H4 (cell line): ENCODE results near the gene CSF3. TPM values are rescaled to one million over a fixed set of nuclear protein-coding genes. Genes with fewer than 3 reads are reported as not detected.

Experiments used
- DNase-seq: peaks from one replicate; pipeline ENCODE4 v3.0.0-alpha.2; 2015; ENCODE audit warnings: low spot score
- total RNA-seq: library from RNA; depleted of rRNA; stranded (reverse); fragments of >200 nt; shearing (Covaris generic); gene quantifications from 2 replicates; pipeline ENCODE4 v1.2.3, GENCODE V29; 2014

CSF3 gene
- total RNA-seq, 1 experiment from 2014 or later, result not detected

DNA sequence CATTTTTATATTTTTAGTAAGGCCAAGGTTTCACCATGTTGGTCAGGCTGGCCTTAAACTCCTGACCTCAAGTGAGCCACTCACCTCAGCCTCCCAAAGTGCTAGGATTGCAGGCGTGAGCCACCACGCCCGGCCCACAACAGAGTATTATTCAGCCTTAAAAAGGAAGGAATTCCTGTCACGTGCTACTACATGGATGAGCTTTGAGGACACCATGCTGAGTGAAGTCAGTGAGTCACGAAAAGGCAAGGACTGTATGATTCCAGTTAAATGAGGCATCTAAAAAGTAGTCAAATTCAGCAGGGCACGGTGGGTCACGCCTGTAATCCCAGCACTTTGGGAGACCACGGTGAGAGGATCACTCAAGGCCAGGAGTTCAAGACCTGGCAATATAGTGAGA lies 9.7 kb downstream of the CSF3 start:
- DNase-seq, result no peak

DNA sequence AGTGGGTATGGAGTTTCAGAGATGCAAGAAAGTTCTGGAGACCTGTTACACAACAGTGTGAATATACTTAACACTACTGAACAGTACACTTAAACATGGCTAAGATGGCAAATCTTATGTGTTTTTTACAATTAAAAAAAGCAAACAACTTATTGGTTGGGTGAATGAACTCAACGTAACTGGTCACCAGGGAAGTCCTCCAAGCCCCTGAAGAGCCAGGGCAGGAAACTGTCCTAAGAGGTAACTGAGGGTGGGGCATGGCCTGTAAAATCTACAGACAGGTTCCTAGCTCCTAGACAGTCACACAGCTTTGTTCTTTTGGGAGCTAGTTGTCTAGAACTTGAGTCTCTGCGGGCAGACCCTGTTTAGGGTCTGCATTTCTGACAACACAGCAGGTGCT lies 10.3 kb downstream of the CSF3 start:
- DNase-seq, result no peak

DNA sequence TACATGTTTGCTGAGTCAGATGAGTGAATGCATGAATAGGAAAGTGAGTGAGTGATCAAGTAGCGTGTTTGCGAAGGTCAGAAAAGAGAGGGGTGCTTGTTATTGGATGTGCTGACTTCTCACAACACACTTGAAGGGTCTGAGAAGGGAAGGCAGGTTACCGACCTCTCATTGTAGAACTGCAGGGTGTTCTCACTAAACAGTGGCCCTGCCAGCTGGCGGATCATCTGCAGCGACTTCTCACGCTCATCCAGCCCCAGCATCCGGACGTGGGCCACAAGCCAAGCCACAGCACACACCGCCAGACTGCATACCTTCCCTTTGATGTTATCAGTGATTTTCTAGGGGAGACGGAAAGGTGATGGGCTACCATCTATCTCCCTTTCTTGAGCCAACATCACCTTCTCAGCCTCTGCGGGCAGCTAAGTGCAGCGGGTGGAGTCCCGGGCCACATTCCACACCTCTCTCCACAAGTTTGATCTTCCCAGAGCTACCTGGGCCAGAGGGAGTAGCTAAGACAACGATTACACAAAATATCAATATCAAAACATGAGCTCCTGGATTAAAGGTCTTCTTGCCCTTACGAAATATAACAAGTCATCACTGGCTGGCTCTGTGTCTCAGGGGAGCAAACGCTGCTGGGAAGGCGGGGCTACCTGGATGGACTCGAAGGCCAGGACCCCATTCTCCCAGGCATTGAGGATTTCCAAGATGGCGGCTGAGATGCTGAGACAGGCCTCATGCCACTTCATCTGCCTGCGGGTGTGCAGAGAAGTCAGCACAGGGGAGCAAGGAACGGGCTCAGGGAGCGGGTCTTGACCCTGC lies 11.0 kb downstream of the CSF3 start:
- no peak for DNase-seq

DNA sequence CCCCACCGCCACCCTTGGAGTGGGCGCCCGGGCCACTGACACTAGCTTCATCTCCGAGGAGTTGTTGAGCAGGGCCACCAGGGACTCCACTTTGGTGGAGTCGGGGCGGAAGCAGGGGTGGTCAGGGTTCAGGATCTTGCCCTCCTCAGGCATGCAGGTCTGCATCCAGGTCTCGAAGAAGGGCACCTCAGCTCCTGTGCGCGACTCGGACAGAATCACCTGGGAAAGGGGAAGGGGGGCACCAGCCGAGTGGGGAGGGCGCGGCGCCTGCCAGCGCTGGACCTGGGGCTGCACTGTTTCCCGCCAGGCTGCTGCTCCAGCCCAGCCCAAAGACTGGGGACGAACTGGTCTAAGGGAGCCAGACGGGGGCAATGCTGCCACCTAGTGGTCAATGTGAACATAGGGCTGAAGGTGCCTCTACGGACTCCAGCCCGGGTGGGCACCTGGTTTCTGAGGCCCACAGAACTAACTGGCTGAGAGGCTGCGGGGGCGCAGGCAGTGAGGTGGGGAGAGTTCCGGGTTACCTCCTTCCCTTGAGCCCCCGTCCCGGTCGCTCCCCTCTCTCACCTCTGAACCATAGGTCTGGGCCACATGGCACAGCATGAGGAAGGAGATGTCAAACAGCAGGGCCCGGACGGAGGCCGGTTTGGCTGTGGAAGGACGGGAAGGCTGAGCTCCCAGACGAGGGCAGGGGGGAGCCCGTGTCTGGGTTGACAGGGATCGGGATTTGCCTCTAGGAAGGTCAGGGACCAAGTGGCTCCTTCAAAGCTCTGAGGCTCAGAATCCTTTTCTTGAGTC lies 11.8 kb downstream of the CSF3 start:
- DNase-seq, result peak; percentile 72

DNA sequence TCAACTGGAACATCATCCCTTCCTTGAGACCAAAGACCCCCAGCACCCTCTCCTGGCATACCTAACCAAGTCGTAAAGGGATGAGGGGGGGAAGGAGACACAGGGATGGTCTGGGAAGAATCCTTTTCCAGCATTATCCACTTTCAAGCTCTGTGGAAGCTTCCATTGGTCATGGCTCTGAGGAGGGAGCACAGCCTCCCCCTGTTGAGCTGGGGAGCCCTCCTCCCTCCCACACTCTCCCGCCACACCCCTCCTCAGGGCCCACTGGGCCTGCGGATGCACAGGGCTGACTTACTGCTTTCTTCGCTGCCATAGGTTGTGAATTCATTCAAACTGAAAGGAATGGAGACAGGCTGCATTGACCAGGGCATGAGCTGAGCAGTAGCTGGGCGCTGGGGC lies 12.4 kb downstream of the CSF3 start:
- no peak for DNase-seq

DNA sequence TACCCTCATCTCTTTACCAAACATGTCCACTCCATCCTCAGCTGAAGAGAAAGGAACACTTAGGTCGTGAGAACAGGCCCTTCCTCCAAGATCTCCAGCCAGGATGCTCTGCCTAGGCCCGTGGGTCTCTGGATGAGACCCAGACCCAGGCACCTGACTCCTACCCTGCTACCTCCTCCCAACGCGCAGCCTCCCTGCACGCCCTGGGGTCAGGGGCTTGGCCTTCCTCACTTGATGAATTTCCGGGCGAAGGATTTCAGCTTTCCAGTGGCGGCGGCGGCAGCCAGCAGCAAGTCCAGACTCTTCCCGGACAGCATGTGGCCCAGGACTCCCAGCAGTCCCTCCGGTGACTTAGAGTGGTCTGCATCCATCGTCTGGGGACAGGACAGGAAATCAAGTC lies 13.4 kb downstream of the CSF3 start:
- no peak for DNase-seq

DNA sequence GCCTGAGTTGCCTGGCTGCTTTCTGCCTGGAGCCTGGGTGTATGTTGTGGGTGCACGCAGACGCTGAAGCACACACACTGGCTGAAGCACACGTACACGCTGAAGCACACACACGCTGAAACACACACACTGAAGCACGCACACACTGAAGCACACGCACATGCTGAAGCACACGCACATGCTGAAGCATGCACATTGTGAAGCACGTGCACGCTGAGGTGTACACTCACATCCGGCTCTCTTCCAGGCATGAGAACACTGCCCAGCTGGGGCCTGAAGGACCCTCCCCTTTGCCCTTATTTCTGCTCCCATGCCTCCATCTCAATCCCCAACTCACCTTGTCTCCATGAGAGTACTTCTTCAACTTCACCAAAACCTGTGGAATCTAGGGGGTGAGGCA lies 16.5 kb downstream of the CSF3 start:
- DNase-seq, result no peak

DNA sequence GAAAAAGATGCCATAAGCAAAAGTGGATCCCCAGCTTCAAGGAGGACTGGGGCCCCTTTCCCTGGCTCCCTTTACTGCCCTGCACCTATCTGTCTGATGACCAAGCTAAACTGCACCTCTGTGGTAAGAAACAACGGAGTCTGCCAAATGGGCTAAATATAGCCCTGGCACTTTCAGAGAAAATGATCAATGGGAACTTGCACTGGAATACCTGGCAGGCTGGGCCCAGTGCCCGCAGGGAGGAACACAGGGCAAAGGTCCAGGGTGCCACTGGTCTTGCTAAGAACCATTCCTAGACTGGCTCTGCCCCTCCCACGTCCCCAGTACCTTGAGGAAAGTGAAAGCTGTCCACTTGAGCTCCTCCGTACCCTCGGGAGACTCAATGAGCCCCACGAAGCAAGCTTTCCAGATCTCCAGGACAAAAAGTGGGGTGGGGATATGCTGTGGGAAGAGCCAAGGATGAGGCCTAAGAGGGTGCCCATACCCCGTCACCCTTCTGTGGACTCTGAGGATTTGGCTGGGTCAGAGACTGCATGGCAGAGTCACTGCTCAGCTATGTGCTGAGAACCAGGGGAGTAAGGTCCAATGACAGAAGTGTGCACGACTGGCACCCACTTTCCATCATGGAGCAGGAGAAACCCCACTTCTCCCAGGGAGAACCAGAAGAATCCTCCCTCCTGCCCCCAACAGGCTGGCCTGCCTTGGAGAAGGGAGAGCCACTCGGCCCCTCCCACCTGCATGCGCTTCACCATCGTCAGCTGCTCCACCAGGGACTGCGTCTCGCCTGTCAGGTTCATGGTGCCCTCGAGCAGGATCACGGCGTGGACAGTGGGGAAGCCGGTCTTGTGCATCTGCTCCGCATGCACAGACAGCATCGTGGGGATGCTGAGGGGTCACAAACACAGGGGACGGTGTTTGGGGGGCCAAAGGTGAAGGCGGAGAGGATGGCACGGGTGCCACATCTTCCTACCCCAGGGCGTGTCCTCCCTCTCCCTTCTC lies 17.4 kb downstream of the CSF3 start:
- no peak for DNase-seq

DNA sequence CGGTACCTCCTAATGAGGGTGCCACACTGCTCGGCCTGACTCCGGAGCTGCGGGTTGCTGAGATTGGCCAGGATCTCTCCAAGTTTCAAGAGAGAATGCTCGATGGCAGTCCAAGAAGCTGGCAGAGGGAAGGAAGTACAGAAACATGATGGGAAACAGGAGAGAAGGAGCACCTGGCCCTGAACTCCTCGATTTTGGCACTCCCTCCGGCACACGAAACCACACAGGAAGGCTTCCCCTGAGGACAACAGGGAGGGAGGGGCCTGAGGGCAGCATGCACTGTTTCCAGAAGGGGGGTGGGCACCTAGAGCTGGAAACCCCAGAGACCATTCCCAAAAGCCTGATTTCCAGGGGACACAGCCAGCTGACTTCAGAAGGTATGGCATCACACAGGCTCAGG lies 18.1 kb downstream of the CSF3 start:
- no peak for DNase-seq

DNA sequence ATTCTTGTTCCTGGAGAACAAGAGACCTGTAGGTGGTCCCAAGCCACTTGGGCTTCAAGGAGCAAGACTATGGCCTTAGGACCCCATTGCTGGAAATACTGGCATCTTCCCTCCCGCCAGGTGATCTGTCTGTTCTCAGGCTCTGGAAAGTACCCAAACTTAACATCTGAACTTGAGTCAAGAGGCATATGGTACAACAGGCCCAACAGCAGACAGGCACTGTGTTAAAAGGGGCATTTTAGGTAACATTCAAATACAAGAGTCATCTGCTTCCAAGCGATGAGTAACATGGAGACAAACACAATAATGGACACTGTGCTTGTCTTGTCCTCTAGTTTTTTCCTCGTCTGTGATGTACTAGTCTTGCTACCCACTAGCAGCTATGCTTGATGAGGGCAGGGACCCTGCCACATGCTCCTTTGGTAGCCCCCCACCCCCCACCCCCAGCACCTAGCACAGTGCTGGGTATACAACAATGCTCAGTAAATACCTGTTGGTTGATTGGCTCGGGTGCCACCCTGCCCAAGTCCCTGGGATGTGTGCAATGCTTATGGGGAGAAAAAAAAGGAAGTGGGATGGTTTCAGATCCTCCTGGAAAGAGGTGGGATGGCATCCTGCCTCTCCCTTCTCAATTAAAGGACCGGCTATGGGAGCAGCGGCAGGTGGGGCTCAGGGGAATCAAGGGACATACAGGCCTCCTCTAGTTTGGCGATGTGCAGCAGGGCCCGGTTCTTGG lies 19.4 kb downstream of the CSF3 start:
- no peak for DNase-seq

DNA sequence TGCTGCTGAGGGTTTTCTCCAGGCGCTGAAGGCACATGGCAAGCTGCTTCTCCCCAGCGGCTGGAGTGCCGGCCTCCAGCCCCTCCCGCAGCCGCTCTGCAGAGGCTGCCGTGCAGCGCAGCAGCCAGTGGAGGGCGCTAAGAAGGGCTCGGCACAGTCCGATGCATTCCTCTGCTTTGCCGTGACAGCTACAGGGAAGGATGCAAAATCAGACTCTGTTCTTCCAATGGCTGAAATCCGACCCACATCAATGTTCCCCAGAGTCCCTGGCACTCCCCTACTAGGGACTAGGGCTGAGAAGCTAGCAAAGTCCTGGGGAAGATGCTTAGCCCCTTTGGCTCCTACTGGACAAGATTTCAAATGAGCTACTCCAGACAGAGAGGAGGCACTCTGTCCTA lies 19.9 kb downstream of the CSF3 start:
- DNase-seq, result no peak

DNA sequence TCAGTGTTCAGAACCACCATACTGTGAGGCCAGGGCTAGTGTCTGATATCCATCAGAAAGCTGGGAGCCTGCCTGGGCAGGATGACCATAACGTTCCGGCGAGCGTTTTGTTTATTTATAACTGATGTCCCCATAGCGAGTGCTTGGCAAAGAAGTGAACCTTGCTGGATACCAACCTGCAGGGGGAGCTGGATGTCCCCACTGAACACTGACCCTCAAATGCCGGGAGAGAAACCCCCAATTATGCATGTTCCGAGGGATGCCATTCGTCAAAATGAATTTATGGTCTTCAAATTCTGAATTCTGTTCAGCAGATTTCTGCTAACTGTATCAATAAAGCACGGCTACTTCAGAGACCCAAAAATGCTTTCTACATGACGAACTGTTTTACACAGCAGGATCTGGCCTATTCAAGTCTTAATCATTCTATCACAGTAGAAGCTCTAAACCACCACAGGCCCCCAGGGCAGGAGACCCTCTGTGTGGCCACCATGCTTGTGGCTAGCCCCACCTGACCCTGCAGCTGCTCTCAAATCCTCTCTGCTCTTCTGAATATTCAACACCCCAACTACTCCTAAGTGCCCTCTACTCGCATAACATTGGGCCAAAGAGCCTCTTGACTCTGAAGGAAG lies 23.8 kb downstream of the CSF3 start:
- DNase-seq, result peak; percentile 63

DNA sequence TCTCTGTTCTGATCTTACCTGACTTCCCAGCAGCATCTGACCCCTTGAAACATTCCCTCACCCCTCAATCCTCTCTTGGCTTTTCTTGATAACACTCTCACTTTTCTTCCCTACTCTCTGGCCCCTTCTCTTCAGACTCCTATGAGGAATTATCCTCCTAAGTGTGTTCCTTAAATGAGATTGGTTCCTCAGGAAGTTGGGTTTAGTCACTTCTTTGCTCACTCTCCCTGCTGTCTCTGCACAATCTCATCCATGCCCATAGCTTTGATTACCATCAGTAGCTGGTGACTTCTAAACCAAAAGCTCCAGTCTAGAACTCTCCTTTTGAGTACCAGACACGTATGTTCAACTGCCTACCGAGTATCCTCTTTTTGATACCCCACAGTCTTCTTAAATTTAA lies 26.0 kb downstream of the CSF3 start:
- no peak for DNase-seq

DNA sequence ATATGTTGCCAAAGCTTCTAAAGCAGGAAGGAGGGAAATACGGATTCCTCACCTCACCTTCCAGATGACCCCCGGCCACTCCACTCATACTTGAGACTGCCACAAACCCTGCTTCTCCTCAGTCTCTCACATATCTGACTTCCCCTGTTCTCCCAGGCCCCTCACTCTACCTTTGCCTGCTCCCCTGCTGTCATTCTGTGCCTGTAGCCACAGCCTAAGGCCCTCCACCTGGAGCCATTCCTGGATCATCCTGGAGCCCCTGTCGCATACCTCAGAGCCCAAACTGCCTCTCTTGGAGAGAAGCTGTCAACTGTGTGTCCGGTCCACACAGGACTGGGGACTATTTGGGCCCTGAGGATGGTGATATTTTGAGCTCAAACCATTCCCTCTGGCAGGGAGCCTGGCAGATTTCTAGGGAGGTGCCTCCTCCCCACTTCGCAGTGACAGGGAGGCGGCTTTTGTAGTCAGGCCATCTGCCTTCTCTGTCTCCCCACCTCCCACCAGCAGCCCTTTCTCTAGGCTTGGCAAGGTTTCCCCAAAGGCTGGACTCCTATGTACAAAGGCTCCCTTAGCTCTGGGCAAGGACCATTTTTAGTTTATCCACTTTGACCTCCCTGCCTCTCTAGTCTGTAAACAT lies 41.3 kb downstream of the CSF3 start:
- DNase-seq, result no peak

DNA sequence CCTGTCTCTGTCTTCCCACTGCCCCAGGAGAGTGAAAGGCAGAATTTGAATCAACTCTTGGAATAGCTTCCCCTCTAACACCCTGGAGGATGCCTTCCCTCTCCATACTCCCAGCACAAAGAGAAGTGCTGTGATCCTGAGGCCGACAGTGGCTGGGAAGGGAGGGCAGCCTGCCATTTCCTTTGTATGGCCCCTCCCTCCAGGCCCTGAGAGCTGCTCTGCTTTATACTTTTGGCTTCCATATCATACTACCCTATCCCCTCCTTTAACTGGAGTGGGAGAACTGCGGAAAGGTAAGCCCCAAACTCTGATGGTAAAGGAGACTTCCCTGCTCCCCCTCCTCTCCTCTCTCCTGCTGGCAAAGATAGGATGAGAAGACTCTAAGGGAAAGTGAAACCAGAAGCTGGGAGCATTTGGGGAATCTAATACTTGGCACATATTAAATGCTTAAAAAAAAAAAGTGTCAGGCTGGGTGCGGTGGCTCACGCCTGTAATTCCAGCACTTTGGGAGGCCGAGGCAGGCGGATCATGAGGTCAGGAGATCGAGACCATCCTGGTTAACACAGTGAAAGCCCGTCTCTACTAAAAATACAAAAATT lies 43.0 kb downstream of the CSF3 start:
- DNase-seq, result no peak

DNA sequence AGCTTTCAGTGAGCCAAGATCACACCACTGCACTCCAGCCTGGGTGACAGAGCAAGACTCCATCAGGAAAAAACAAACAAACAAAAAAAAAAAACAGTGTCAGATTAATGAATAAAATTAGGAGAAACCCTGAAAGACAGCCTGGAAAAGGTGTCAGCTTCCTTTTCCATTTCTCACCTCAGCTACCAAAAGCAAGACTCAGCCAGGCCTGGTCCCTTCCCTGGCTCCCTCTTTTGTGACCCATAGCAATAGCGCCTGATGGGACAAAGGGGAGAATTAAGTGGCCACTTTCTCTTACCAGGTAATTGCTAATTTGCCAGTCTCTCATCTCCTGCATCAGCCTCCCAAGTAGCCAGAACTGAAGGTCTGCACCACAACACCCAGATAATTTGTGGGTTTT lies 43.6 kb downstream of the CSF3 start:
- DNase-seq, result no peak

DNA sequence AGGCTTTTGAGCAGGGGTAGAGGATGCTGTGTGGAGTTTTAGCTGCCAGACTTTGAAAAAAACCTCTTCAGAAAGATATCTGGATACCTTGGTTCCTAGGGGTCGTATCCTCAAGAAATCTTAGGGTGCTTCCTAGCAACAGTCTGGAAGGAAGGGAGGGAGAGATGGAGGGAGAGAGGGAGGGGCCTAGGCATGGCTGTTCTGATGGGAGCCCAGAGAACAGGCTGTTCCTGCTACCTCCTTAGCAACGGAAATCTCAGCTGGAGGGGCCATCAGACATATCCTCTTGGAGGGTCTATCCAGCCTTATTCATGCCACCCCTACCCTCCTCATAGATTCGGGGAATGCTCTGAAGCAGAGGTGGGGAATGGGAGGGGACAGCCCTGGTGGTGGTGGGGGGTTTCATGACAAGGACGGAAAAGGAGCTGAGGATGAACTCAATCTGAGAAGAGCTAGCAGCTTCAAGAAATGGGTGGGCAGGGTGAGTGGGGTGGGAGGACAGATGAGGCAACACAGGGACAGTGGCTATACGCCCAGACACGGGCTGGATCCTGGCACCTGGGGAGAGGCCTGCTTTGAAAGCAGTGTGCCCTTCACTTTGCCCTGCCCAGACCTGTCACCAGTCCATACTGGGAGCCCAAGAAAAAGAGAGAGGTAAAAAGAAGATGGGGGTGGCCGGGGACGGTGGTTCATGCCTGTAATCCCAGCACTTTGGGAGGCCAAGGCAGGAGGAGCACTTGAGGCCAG lies 44.7 kb downstream of the CSF3 start:
- DNase-seq, result no peak

DNA sequence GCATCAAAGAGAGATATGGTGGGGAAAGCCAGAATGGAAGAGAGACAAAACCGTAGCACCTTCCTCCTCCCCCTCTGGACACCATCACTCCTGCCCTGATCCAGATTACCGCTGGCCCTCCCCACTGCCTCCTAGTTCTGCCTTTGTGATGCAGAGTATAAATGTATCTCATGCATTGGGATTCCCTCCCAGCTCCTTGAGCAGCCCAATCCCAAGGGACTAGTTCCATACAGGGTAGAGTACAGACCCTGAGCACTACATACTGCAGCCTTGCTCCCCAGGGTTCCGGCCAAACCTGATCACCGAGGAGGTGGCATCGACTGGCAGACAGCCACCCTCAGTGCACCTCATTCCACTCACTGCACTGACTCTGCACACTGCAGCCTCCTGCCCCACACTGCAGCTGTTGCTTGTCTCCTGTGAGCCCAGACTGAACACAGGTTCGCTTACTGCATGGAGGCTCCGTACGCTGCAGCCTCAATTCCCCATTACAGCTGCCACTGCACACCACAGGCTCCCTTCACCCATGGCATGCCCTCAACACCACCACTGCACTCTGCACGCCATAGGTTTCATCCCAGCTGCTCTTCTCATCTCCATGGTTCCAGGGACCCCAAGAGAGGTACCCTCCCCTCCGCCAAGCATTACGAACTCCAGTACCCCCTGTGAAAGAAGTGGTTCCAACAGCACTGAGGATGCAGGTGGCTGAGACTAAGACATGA lies 45.8 kb downstream of the CSF3 start:
- DNase-seq, result no peak
